Keratinocyte (primary cell): ENCODE results near the gene EXOC3. TPM values are rescaled to one million over a fixed set of nuclear protein-coding genes. Genes with fewer than 3 reads are reported as not detected.
A peak's percentile ranks its signal among the peaks of the same experiment; 100 is the strongest.

Source experiments
- DNase-seq: peaks from one replicate; pipeline ENCODE4 v3.0.0-alpha.2; 2011; ENCODE audit warnings: low read depth, missing footprints, low spot score
- FAIRE-seq: peaks from 2 replicates; lab custom pipeline; 2011; peaks lifted over from hg19 to GRCh38; lab: Jason Lieb, UNC
- H2AFZ ChIP-seq: 2 replicates; pipeline ENCODE4 v1.6.0; 2012; ENCODE audit warnings: low read length, control low read depth, inconsistent platforms; ENCODE audit not compliant: control insufficient read depth
- H3K27ac ChIP-seq: 2 replicates; pipeline ENCODE4 v1.5.1; 2011; ENCODE audit warnings: low read length; ENCODE audit not compliant: control insufficient read depth, insufficient read depth
- H3K27me3 ChIP-seq: 3 replicates; pipeline ENCODE4 v1.6.0; 2011; ENCODE audit warnings: low read length; ENCODE audit not compliant: control insufficient read depth, insufficient read depth; ENCODE audit errors: extremely low read depth
- H3K36me3 ChIP-seq, 2 experiments: 2 replicates in 1 of 2; 3 replicates in 1 of 2; pipeline ENCODE4 v1.5.1; 2011; ENCODE audit warnings: low read length in 2 of 2, mild to moderate bottlenecking in 1 of 2; ENCODE audit not compliant: control insufficient read depth in 2 of 2, insufficient read depth in 2 of 2; ENCODE audit errors: extremely low read depth in 1 of 2
- H3K4me1 ChIP-seq: 3 replicates; pipeline ENCODE4 v1.5.1; 2011; ENCODE audit warnings: low read length; ENCODE audit not compliant: control insufficient read depth, insufficient read depth; ENCODE audit errors: extremely low read depth
- H3K4me2 ChIP-seq: 3 replicates; pipeline ENCODE4 v1.6.0; 2011; ENCODE audit warnings: low read depth, low read length; ENCODE audit not compliant: control insufficient read depth, insufficient read depth; ENCODE audit errors: extremely low read depth
- H3K4me3 ChIP-seq, 3 experiments: fragments of 200-600 bp in 1 of 3; sonication (generic) in 1 of 3; 2 replicates in 2 of 3; 3 replicates in 1 of 3; pipeline ENCODE4 v1.5.1; 2011 to 2016; ENCODE audit warnings: low read length in 3 of 3, mild to moderate bottlenecking in 3 of 3, control low read depth in 2 of 3, inconsistent platforms in 1 of 3, low read depth in 1 of 3, mixed read lengths in 1 of 3, mixed run types in 1 of 3, moderate library complexity in 1 of 3; ENCODE audit not compliant: control insufficient read depth in 2 of 3, insufficient read depth in 2 of 3; ENCODE audit errors: extremely low read depth in 1 of 3
- H3K79me2 ChIP-seq: 2 replicates; pipeline ENCODE4 v1.6.0; 2012; ENCODE audit warnings: low read length; ENCODE audit not compliant: control insufficient read depth, insufficient read depth
- H3K9ac ChIP-seq: 3 replicates; pipeline ENCODE4 v1.6.0; 2011; ENCODE audit warnings: low read length; ENCODE audit not compliant: control insufficient read depth, insufficient read depth; ENCODE audit errors: extremely low read depth
- H3K9me1 ChIP-seq: 3 replicates; pipeline ENCODE4 v1.6.0; 2011; ENCODE audit warnings: low read length; ENCODE audit not compliant: control insufficient read depth, insufficient read depth; ENCODE audit errors: extremely low read depth
- H3K9me3 ChIP-seq: 2 replicates; pipeline ENCODE4 v1.5.1; 2012; ENCODE audit warnings: low read depth, low read length; ENCODE audit not compliant: control insufficient read depth
- H4K20me1 ChIP-seq: 3 replicates; pipeline ENCODE4 v1.6.0; 2011; ENCODE audit warnings: low read length; ENCODE audit not compliant: control insufficient read depth, insufficient read depth; ENCODE audit errors: extremely low read depth
- CTCF ChIP-seq, 3 experiments: IDR thresholded peaks in 1 of 3; conservative IDR thresholded peaks in 1 of 3; optimal IDR thresholded peaks in 1 of 3; 2 replicates in 2 of 3; 3 replicates in 1 of 3; pipeline versions ENCODE3 to v1.5.1; 2011; ENCODE audit warnings: low read length in 3 of 3, mild to moderate bottlenecking in 3 of 3, moderate library complexity in 2 of 3, control low read depth in 1 of 3, inconsistent platforms in 1 of 3; ENCODE audit not compliant: insufficient read depth in 2 of 3; ENCODE audit errors: extremely low read depth in 1 of 3
- EZH2 ChIP-seq: IDR thresholded peaks from one replicate; pipeline ENCODE4 v1.6.1; 2012; ENCODE audit warnings: inconsistent platforms, mild to moderate bottlenecking, low read length, moderate library complexity
- dilution Hi-C: fragments of 300-500 bp; cut with MboI; formaldehyde crosslinking; loops from one replicate; pipeline ENCODE4 v1.7.0; 2020; ENCODE audit warnings: low sequenced_read_pairs; ENCODE audit not compliant: extremely low pct_ligation_motif_present
- polyA plus RNA-seq, 5 experiments: library from polyadenylated mRNA; depleted of rRNA in 3 of 5; stranded (reverse) in 3 of 5; stranded (forward) in 1 of 5; unstranded in 1 of 5; fragments of >200 nt; gene quantifications; 1 replicate in 1 of 5; 2 replicates in 3 of 5; 3 replicates in 1 of 5; pipeline versions ENCODE4 v1.2.1 to v1.2.3, GENCODE V29; 2011 to 2012; ENCODE audit warnings: missing spikeins in 2 of 5, low read depth in 1 of 5, low replicate concordance in 1 of 5

The EXOC3 gene
- polyA plus RNA-seq, 1 donor (not counting 4 experiments of a cell fraction or from before 2014, with no cell fraction given): 14.2 TPM

GRCh38 chr5:446883-447263 lies 3.9 kb downstream of the EXOC3 start:
- peaks cover 14 to 24% of the 10 kb centered on the region in 2 experiments for H3K36me3 ChIP-seq
- H3K4me1 ChIP-seq: peaks cover 16% of the 10 kb centered on the region
- peaks cover 3% of the 10 kb centered on the region for H3K9me3 ChIP-seq
- FAIRE-seq (no peak), DNase-seq (no peak)
- no peaks in the 10 kb centered on the region for H3K27me3 ChIP-seq
- H3K9me1 ChIP-seq: no peaks in the 10 kb centered on the region
- no peak for TF ChIP-seq EZH2
- TF ChIP-seq CTCF (optimal IDR thresholded peaks at IDR 0.05 in 1 of 3, IDR thresholded peaks at IDR 0.05 in 1 of 3, conservative IDR thresholded peaks at IDR 0.05 in 1 of 3; ENCODE audit: extremely low read depth in 1 of 3, insufficient read depth in 2 of 3, low read length in 3 of 3): peak; percentile 38 to 56 (median 48)
- H3K27ac ChIP-seq: no peak overlapping the region
- H4K20me1 ChIP-seq: no peaks in the 10 kb centered on the region
- no peak overlapping the region for H3K4me2 ChIP-seq
- no peak overlapping the region for H2AFZ ChIP-seq
- dilution Hi-C loops: no loop called here
- H3K9ac ChIP-seq: no peak overlapping the region
- peaks cover 24% of the 10 kb centered on the region for H3K79me2 ChIP-seq
- no peak overlapping the region for H3K4me3 ChIP-seq

- no peaks in the 10 kb centered on the region for H3K9me1 ChIP-seq
- H3K4me3 ChIP-seq: no peak overlapping the region
- peaks cover 22% of the 10 kb centered on the region for H3K79me2 ChIP-seq
- no peak for DNase-seq
- dilution Hi-C loops: no loop called here
- H3K4me1 ChIP-seq: peaks cover 11% of the 10 kb centered on the region
- no peak overlapping the region for H3K27ac ChIP-seq
- H3K4me2 ChIP-seq: no peak overlapping the region
- H3K27me3 ChIP-seq: no peaks in the 10 kb centered on the region
- H3K9ac ChIP-seq: no peak overlapping the region
- TF ChIP-seq EZH2 (no peak), CTCF (optimal IDR thresholded peaks at IDR 0.05 in 1 of 3, IDR thresholded peaks at IDR 0.05 in 1 of 3, conservative IDR thresholded peaks at IDR 0.05 in 1 of 3; ENCODE audit: extremely low read depth in 1 of 3, insufficient read depth in 2 of 3, low read length in 3 of 3) (no peak)
- FAIRE-seq: no peak
- H4K20me1 ChIP-seq: no peaks in the 10 kb centered on the region
- H3K36me3 ChIP-seq: peaks cover 14 to 25% of the 10 kb centered on the region in 2 experiments
- peaks cover 5% of the 10 kb centered on the region for H3K9me3 ChIP-seq
- H2AFZ ChIP-seq: no peak overlapping the region
These were observed 4.5 kb downstream of the EXOC3 start for GRCh38 chr5:447501-447900.
